GM12878 (cell line): ENCODE measurements around the gene TOP1. TPM values are rescaled to one million over a fixed set of nuclear protein-coding genes. Genes with fewer than 3 reads are reported as not detected.

ENCODE experiments used
- ATAC-seq: fragments of 200-7000 bp; cut with Tn5 transposase; 3 replicates; pipeline ENCODE4 v1.9.1; 2020; ENCODE audit warnings: mild to moderate bottlenecking, moderate library complexity
- BruUV-seq: library from RNA; stranded (reverse); fragments of 400-500 nt; replicated peaks from 2 replicates; lab custom pipeline; 2021; lab: Mats Ljungman, UMichigan
- CTCF ChIA-PET: fragments of 300-600 bp; sonication (Branson Sonifier 250); formaldehyde crosslinking; extraction: SDS; loops from one replicate; lab custom pipeline; 2021; ENCODE audit warnings: inconsistent platforms; lab: Yijun Ruan, JAX
- POLR2A ChIA-PET: fragments of 350-600 bp; formaldehyde crosslinking; extraction: SDS; loops from one replicate; lab custom pipeline; 2021; ENCODE audit warnings: inconsistent platforms; lab: Charles Lee
- RAD21 ChIA-PET: fragments of 300-600 bp; sonication (Branson Sonifier 250); formaldehyde crosslinking; loops from one replicate; lab custom pipeline; 2023; ENCODE audit warnings: antibody characterized with exemption; ENCODE audit not compliant: unreplicated experiment; lab: Charles Lee
- SMC1A ChIA-PET: fragments of 300-600 bp; sonication (Branson Sonifier 250); formaldehyde crosslinking; loops from one replicate; lab custom pipeline; 2023; ENCODE audit not compliant: unreplicated experiment, uncharacterized antibody; lab: Charles Lee
- DNase-seq: peaks from one replicate; pipeline ENCODE4 v3.0.0-alpha.2; 2011; ENCODE audit warnings: low read depth, low spot score
- FAIRE-seq: peaks from 3 replicates; lab custom pipeline; 2011; peaks lifted over from hg19 to GRCh38; lab: Jason Lieb, UNC
- H2AFZ ChIP-seq: 2 replicates; pipeline ENCODE4 v1.6.0; 2011; ENCODE audit warnings: low read depth, low read length, control low read depth; ENCODE audit not compliant: control insufficient read depth
- H3K27ac ChIP-seq: 2 replicates; pipeline ENCODE4 v1.5.1; 2011; ENCODE audit warnings: control low read depth; ENCODE audit not compliant: control insufficient read depth, insufficient read depth
- H3K27me3 ChIP-seq, 2 experiments: replicated peaks in 1 of 2; 2 replicates each; pipeline versions ENCODE4 v1.6.0 to v1.6.1; 2011; ENCODE audit warnings: low read length in 1 of 2; ENCODE audit not compliant: control insufficient read depth in 2 of 2, insufficient read depth in 2 of 2
- H3K36me3 ChIP-seq, 2 experiments: 2 replicates each; pipeline ENCODE4 v1.5.1; 2011; ENCODE audit warnings: low read length in 1 of 2; ENCODE audit not compliant: control insufficient read depth in 2 of 2, insufficient read depth in 2 of 2
- H3K4me1 ChIP-seq: 2 replicates; pipeline ENCODE4 v1.6.1; 2011; ENCODE audit warnings: mild to moderate bottlenecking, low read length, moderate library complexity, mixed read lengths; ENCODE audit not compliant: control insufficient read depth, insufficient read depth
- H3K4me2 ChIP-seq: 2 replicates; pipeline ENCODE4 v1.6.0; 2011; ENCODE audit warnings: control low read depth; ENCODE audit not compliant: control insufficient read depth, insufficient read depth
- H3K4me3 ChIP-seq: fragments of 200-600 bp; sonication (generic); 2 replicates; pipeline ENCODE4 v1.5.1; 2016
- H3K79me2 ChIP-seq: 2 replicates; pipeline ENCODE4 v1.6.0; 2011; ENCODE audit warnings: low read length; ENCODE audit not compliant: control insufficient read depth, insufficient read depth
- H3K9ac ChIP-seq: 2 replicates; pipeline ENCODE4 v1.8.0; 2011; ENCODE audit warnings: low read length, control low read depth, mixed read lengths; ENCODE audit not compliant: control insufficient read depth, insufficient read depth
- H3K9me3 ChIP-seq: replicated peaks from 3 replicates; pipeline ENCODE4 v1.5.1; 2011; ENCODE audit warnings: mild to moderate bottlenecking, low read length; ENCODE audit not compliant: control insufficient read depth, insufficient read depth
- H4K20me1 ChIP-seq: 2 replicates; pipeline ENCODE4 v1.6.0; 2011; ENCODE audit not compliant: control insufficient read depth, insufficient read depth
- CUX1 ChIP-seq: IDR thresholded peaks from 2 replicates; pipeline ENCODE4 v1.6.1; 2012; ENCODE audit warnings: improper control_type of control experiment, low read depth, low read length; ENCODE audit not compliant: insufficient replicate concordance
- MAX ChIP-seq: IDR thresholded peaks from 2 replicates; pipeline ENCODE4 v1.6.1; 2012; ENCODE audit warnings: low read depth, low read length, improper control_type of control experiment
- NBN ChIP-seq: fragments of 450-650 bp; IDR thresholded peaks from 2 replicates; pipeline ENCODE4 v1.6.1; 2016
- PBX3 ChIP-seq: IDR thresholded peaks from 2 replicates; pipeline ENCODE4 v1.6.1; 2011; ENCODE audit warnings: mild to moderate bottlenecking, low read depth, low read length, moderate library complexity; ENCODE audit not compliant: insufficient replicate concordance
- SMARCA5 ChIP-seq: fragments of 450-650 bp; IDR thresholded peaks from 2 replicates; pipeline ENCODE4 v1.6.1; 2017; ENCODE audit warnings: mild to moderate bottlenecking
- SPI1 ChIP-seq: IDR thresholded peaks from 2 replicates; pipeline ENCODE4 v1.6.1; 2011; ENCODE audit warnings: low read depth, mild to moderate bottlenecking, low read length, moderate library complexity, borderline replicate concordance; ENCODE audit not compliant: insufficient read depth
- ZBTB4 ChIP-seq: fragments of 450-650 bp; formaldehyde crosslinking; IDR thresholded peaks from 2 replicates; pipeline ENCODE4 v1.4.0; 2022; ENCODE audit warnings: mild to moderate bottlenecking, moderate library complexity
- WGBS: methylation state at CpG from one replicate; pipeline ENCODE4 v1.1.6; 2016; ENCODE audit warnings: low lambda C conversion rate; ENCODE audit not compliant: insufficient replicate concordance, insufficient coverage; ENCODE audit errors: missing lambda C conversion rate; 5-methylcytosine and 5-hydroxymethylcytosine counted together
- in situ Hi-C: fragments of 300-500 bp; cut with MboI; formaldehyde crosslinking; loops from 9 replicates; pipeline ENCODE4 v1.14.3; 2018; ENCODE audit warnings: mixed read lengths
- intact Hi-C: fragments of 100-400 bp; cut with micrococcal nuclease; formaldehyde crosslinking; loops from one replicate; pipeline ENCODE4 v1.14.2; 2022; ENCODE audit not compliant: unreplicated experiment
- polyA plus RNA-seq, 11 experiments: library from polyadenylated mRNA; depleted of rRNA in 4 of 11; unstranded in 6 of 11; stranded (reverse) in 5 of 11; fragments of >200 nt; fragmentation: Nextera tagmentation in 4 of 11; fragmentation: Illumina TruSeq in 1 of 11; extraction: Ambion mirVana in 4 of 11; extraction: Trizol in 1 of 11; gene quantifications; 1 replicate in 1 of 11; 2 replicates in 10 of 11; pipeline versions ENCODE4 v1.2.1 to v1.2.3, GENCODE V29; 2011 to 2016; ENCODE audit warnings: inconsistent platforms in 2 of 11, missing spikeins in 2 of 11, low read depth in 1 of 11
- total RNA-seq, 4 experiments: library from RNA; depleted of rRNA in 3 of 4; stranded (reverse); fragments of >200 nt in 3 of 4; fragmentation: Illumina TruSeq in 1 of 4; extraction: Trizol in 1 of 4; gene quantifications; 2 replicates each; pipeline versions ENCODE4 v1.2.1 to v1.2.3, GENCODE V29; 2013 to 2021

TOP1 gene
- total and polyA plus RNA-seq, 10 of the 15 experiments (the other 5 are each of a cell fraction or from before 2014, with no cell fraction given): 21.5 to 128 (median 47.3) TPM

- no peaks in the 10 kb centered on the region for H3K9me3 ChIP-seq
- in situ Hi-C loops: no loop called here
- H3K36me3 ChIP-seq: peaks cover 31 to 56% of the 10 kb centered on the region in 2 experiments
- no peak overlapping the region for H3K4me3 ChIP-seq
- WGBS: 92% methylated on average over 1 of the region's 1 CpG
- H3K27ac ChIP-seq: no peak overlapping the region
- no TSS peak for BruUV-seq
- ChIA-PET CTCF (no interaction called here), SMC1A (no interaction called here), POLR2A (no interaction called here), RAD21 (no interaction called here)
- intact Hi-C loops: no loop called here
- H2AFZ ChIP-seq: no peak overlapping the region
- TF ChIP-seq SMARCA5 (no peak), NBN (no peak), MAX (no peak), PBX3 (no peak)
- H3K27me3 ChIP-seq: no peaks in the 10 kb centered on the region
- FAIRE-seq (no peak), ATAC-seq (no peak), DNase-seq (no peak)
- peaks cover 19% of the 10 kb centered on the region for H3K4me1 ChIP-seq
- peaks cover 15% of the 10 kb centered on the region for H3K79me2 ChIP-seq
- H3K9ac ChIP-seq: no peak overlapping the region
- no peaks in the 10 kb centered on the region; the same call in none of the 2 replicates for H4K20me1 ChIP-seq
- no peak overlapping the region for H3K4me2 ChIP-seq
These were observed 133.3 kb downstream of the TOP1 start for GRCh38 chr20:41161886-41162285.

- H3K9me3 ChIP-seq: no peaks in the 10 kb centered on the region
- H3K27ac ChIP-seq: no peak overlapping the region
- H3K4me3 ChIP-seq: no peak overlapping the region
- no peak overlapping the region for H3K9ac ChIP-seq
- no peak overlapping the region for H3K4me2 ChIP-seq
- ChIA-PET CTCF (no interaction called here), POLR2A (no interaction called here), SMC1A (no interaction called here), RAD21 (no interaction called here)
- peaks cover 15% of the 10 kb centered on the region for H3K79me2 ChIP-seq
- H4K20me1 ChIP-seq: no peaks in the 10 kb centered on the region; the same call in none of the 2 replicates
- DNase-seq: no peak
- WGBS: 96% methylated on average over 11 of the region's 11 CpGs
- intact Hi-C loops: no loop called here
- no peak overlapping the region for H2AFZ ChIP-seq
- H3K27me3 ChIP-seq: no peaks in the 10 kb centered on the region
- no TSS peak for BruUV-seq
- ATAC-seq: no peak
- in situ Hi-C loops: no loop called here
- no peak for FAIRE-seq
- H3K4me1 ChIP-seq: peaks cover 20% of the 10 kb centered on the region
- H3K36me3 ChIP-seq: peaks cover 31 to 58% of the 10 kb centered on the region in 2 experiments
- TF ChIP-seq SPI1: no peak
- no peak for TF ChIP-seq ZBTB4 (CRISPR knock-in tag)
- no peak for TF ChIP-seq CUX1
These were observed 133.8 kb downstream of the TOP1 start for GRCh38 chr20:41162396-41162795.
